IPS DF 6.9 (cell line): ENCODE results near the gene ENTPD6.

Experiments
- DNase-seq: peaks from one replicate; pipeline ENCODE4 v3.0.0-alpha.2; 2013; ENCODE audit warnings: low read depth, low spot score
- H3K27ac ChIP-seq: one replicate; pipeline ENCODE4 v1.5.1; 2013; ENCODE audit warnings: low read length, control low read depth
- H3K27me3 ChIP-seq: 2 replicates; pipeline ENCODE4 v1.6.1; 2013; ENCODE audit warnings: mild to moderate bottlenecking, low read length; ENCODE audit not compliant: control insufficient read depth, insufficient read depth
- H3K36me3 ChIP-seq: 2 replicates; pipeline ENCODE4 v1.6.1; 2013; ENCODE audit warnings: low read length; ENCODE audit not compliant: control insufficient read depth, insufficient read depth
- H3K4me1 ChIP-seq: 2 replicates; pipeline ENCODE4 v1.6.1; 2013; ENCODE audit warnings: low read length; ENCODE audit not compliant: control insufficient read depth, insufficient read depth
- H3K4me3 ChIP-seq: 2 replicates; pipeline ENCODE4 v1.5.1; 2013; ENCODE audit warnings: mild to moderate bottlenecking, low read length
- H3K9me3 ChIP-seq: 2 replicates; pipeline ENCODE4 v1.6.1; 2013; ENCODE audit warnings: low read length, inconsistent platforms; ENCODE audit not compliant: control insufficient read depth, insufficient read depth
- WGBS: extraction: QIAGEN DNeasy Blood & Tissue Kit; methylation state at CpG from one replicate; pipeline ENCODE4 v1.1.7; 2013; ENCODE audit warnings: mixed read lengths, missing lambda C conversion rate; ENCODE audit not compliant: insufficient read length, insufficient coverage; 5-methylcytosine and 5-hydroxymethylcytosine counted together

The ENTPD6 gene

DNA sequence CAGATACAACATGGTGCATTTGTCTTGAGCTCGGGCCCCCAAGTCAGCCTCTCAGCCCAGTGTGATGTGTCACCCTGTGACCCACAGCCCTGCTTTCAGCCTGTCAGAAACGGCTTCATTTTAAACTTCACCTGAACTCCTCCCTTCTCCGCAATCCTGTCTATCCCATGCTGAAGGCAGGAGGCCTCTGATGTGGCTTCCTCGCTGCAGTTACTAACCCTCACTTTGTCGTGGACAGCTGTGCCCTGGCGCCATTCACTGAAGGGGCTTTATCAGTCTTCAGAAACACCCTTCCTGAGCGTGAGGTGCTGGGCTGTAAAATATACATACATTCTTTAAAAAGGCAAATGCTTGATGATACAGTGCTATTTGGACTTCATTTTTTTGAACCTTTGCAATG is 7.9 kb upstream of the ENTPD6 start:
- no peak overlapping the region for H3K27ac ChIP-seq
- H3K4me3 ChIP-seq, result no peak overlapping the region
- no peak for DNase-seq
- H3K36me3 ChIP-seq, result no peaks in the 10 kb centered on the region
- WGBS, result no CpG with 5 or more reads among the region's 7 CpGs
- no peaks in the 10 kb centered on the region for H3K27me3 ChIP-seq
- H3K4me1 ChIP-seq, result no peaks in the 10 kb centered on the region
- no peaks in the 10 kb centered on the region; the same call in 1 of the 2 replicates for H3K9me3 ChIP-seq

- no peaks in the 10 kb centered on the region for H3K36me3 ChIP-seq
- H3K4me1 ChIP-seq, result no peaks in the 10 kb centered on the region
- no peak for DNase-seq
- H3K9me3 ChIP-seq, result no peaks in the 10 kb centered on the region; the same call in 1 of the 2 replicates
- WGBS, result no CpG with 5 or more reads among the region's 1 CpG
- H3K4me3 ChIP-seq, result no peak overlapping the region
- H3K27ac ChIP-seq, result no peak overlapping the region
- H3K27me3 ChIP-seq, result no peaks in the 10 kb centered on the region
Measured at GRCh38 chr20:25188218-25188617, 7.3 kb upstream of the ENTPD6 start.

DNA sequence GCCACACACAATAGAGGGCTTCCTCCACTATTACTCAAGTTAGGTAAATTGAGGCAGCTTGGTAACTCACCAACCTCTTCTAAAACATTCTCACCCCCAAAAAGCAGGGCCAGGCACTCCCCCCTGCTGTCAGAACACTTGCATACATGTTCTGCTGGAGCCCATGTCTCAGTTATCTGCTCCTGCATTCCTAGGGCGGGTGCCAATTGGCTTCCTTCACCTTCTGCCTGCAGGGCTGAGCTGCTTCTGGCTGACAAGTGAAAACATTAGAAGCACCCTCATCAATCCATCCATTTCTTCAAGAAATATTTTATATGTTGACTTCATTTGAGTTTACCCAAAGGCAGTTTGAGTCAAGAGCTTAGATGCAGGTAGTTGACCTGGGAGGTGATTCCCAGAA is 4.5 kb upstream of the ENTPD6 start:
- H3K4me3 ChIP-seq, result no peak overlapping the region
- H3K9me3 ChIP-seq, result no peaks in the 10 kb centered on the region; the same call in 1 of the 2 replicates
- H3K27me3 ChIP-seq, result no peaks in the 10 kb centered on the region
- H3K27ac ChIP-seq, result no peak overlapping the region
- no peaks in the 10 kb centered on the region for H3K36me3 ChIP-seq
- no peak for DNase-seq
- no CpG with 5 or more reads among the region's 1 CpG for WGBS
- no peaks in the 10 kb centered on the region for H3K4me1 ChIP-seq

- no CpG with 5 or more reads among the region's 2 CpGs for WGBS
- H3K27ac ChIP-seq, result no peak overlapping the region
- H3K36me3 ChIP-seq, result no peaks in the 10 kb centered on the region
- H3K4me1 ChIP-seq, result no peaks in the 10 kb centered on the region; the same call in 1 of the 2 replicates
- H3K4me3 ChIP-seq, result no peak overlapping the region
- no peak for DNase-seq
- H3K27me3 ChIP-seq, result no peaks in the 10 kb centered on the region
- H3K9me3 ChIP-seq, result no peaks in the 10 kb centered on the region
Measured at GRCh38 chr20:25191689-25192088, 3.8 kb upstream of the ENTPD6 start.

- Histone ChIP-seq H3K9me3 (no peaks in the 10 kb centered on the region), H3K36me3 (no peaks in the 10 kb centered on the region), H3K27ac (no peak overlapping the region), H3K27me3 (no peaks in the 10 kb centered on the region), H3K4me3 (no peak overlapping the region), H3K4me1 (peaks cover 2% of the 10 kb centered on the region)
- no CpG with 5 or more reads among the region's 2 CpGs for WGBS
- no peak for DNase-seq
Measured at GRCh38 chr20:25193843-25194242, 1.7 kb upstream of the ENTPD6 start.

DNA sequence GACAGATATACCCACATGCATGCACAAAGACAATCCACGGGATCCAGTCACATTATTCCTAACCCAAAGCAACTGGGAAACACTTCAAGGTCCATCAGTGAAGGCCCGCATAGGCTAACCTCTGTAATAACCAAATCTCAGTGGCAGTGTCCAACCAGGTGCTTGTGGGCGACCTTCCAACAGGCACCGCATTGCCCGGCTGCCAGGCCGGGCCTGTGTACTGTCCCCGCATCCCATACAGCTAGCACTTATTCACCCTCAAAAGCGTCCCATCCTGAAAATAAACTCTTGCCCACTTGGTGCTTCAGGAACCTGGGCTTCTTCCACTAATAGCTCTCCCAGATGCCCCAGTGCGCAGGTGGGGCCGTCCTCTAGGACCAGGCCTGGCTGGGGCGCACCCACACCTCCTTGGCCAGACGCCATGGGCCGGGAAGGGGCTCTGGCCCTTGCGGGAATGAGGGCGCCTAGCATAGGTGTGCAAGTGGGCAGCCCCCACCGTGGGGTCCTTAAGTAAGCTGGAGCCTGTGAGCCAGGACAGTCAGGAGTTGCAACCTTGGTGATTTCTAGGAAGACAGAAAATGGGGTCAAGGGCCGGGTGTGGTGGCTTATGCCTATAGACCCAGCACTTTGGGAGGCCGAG is 1.1 kb upstream of the ENTPD6 start:
- WGBS, result no CpG with 5 or more reads among the region's 18 CpGs
- no peak for DNase-seq
- no peaks in the 10 kb centered on the region for H3K36me3 ChIP-seq
- no peak overlapping the region for H3K4me3 ChIP-seq
- H3K27ac ChIP-seq, result no peak overlapping the region
- no peaks in the 10 kb centered on the region for H3K27me3 ChIP-seq
- H3K4me1 ChIP-seq, result peaks cover 2% of the 10 kb centered on the region
- H3K9me3 ChIP-seq, result no peaks in the 10 kb centered on the region

GRCh38 chr20:25195962-25196785 is 662 bp downstream of the ENTPD6 start:
- Histone ChIP-seq H3K27ac (no peak overlapping the region), H3K4me3 (peak overlapping the region; percentile 55; the same call in 1 of the 2 replicates), H3K9me3 (no peaks in the 10 kb centered on the region), H3K36me3 (no peaks in the 10 kb centered on the region), H3K4me1 (peaks cover 2% of the 10 kb centered on the region), H3K27me3 (no peaks in the 10 kb centered on the region)
- WGBS, result no CpG with 5 or more reads among the region's 39 CpGs
- no peak for DNase-seq

- peak overlapping the region; percentile 55; the same call in 1 of the 2 replicates for H3K4me3 ChIP-seq
- no peaks in the 10 kb centered on the region for H3K9me3 ChIP-seq
- peaks cover 2% of the 10 kb centered on the region for H3K4me1 ChIP-seq
- WGBS, result no CpG with 5 or more reads among the region's 9 CpGs
- no peaks in the 10 kb centered on the region for H3K36me3 ChIP-seq
- no peak for DNase-seq
- no peak overlapping the region for H3K27ac ChIP-seq
- H3K27me3 ChIP-seq, result no peaks in the 10 kb centered on the region
Measured at GRCh38 chr20:25196786-25197120, 1.2 kb downstream of the ENTPD6 start.

DNA sequence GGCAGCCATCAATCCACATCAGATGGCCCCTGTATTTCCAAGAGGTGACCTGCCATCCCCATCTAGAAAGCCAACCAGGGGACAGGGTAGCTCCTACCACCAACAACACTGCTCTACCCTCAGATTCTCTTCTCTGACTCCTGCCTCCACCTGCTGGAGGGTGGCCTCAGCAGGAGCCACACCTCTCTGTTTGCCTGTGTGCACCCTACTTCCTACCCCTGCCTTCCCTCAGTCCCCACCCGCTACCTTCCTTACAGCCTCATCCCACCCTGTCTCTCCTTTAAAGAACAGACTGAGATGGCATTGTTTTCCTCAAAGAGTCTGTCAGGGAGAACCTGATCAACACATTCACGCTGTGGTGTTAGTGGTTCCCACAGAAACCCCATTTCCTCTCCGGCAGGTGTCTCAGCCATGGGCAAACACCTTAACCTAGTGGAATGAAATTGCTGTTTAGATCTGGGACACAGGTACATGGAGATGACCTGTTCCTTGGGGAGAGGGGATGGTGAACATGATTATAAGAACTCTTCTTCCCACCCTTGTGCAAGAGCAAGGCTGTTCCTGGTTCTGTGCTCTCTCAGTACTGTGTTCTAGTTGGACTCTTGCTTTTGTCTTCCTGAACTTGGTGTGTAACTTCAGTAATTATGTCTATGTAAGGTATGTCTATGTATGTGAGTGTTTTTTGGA is 1.8 kb downstream of the ENTPD6 start:
- WGBS, result no CpG with 5 or more reads among the region's 3 CpGs
- Histone ChIP-seq H3K9me3 (no peaks in the 10 kb centered on the region), H3K36me3 (no peaks in the 10 kb centered on the region), H3K4me3 (no peak overlapping the region), H3K27ac (no peak overlapping the region), H3K27me3 (no peaks in the 10 kb centered on the region), H3K4me1 (peaks cover 2% of the 10 kb centered on the region)
- DNase-seq, result no peak

- no peak for DNase-seq
- Histone ChIP-seq H3K27me3 (no peaks in the 10 kb centered on the region), H3K9me3 (no peaks in the 10 kb centered on the region), H3K4me3 (no peak overlapping the region), H3K27ac (no peak overlapping the region), H3K36me3 (no peaks in the 10 kb centered on the region), H3K4me1 (peaks cover 2% of the 10 kb centered on the region)
- WGBS, result no CpG with 5 or more reads among the region's 3 CpGs
Measured at GRCh38 chr20:25197870-25198190, 2.3 kb downstream of the ENTPD6 start.
